Measurements from ENCODE around the gene PREB.

The PREB gene

GRCh38 chr2:27152102-27152795, 17.8 kb upstream of the PREB start:
- no peak for DNase-seq

- DNase-seq, result no peak
Measured at GRCh38 chr2:27150639-27151230, 16.3 kb upstream of the PREB start.

- DNase-seq, result no peak
Measured at GRCh38 chr2:27149570-27150405, 15.4 kb upstream of the PREB start.

GRCh38 chr2:27148801-27149439, 14.5 kb upstream of the PREB start, which contains the start of gene TCF23:
Gene TCF23, plus strand, starts transcription at chr2:27149004. Its CDS starts 130 bp downstream, at chr2:27149134.
- no peak for DNase-seq

GRCh38 chr2:27147935-27148334, 13.5 kb upstream of the PREB start:
- DNase-seq, result no peak

- no peak for DNase-seq
Measured at GRCh38 chr2:27145682-27146081, 11.2 kb upstream of the PREB start.

GRCh38 chr2:27143285-27143684, 8.8 kb upstream of the PREB start:
- DNase-seq, result no peak

- no peak for DNase-seq
Measured at GRCh38 chr2:27139310-27139709, 4.9 kb upstream of the PREB start, which contains the start of gene PRR30. Gene PRR30, minus strand, starts transcription at chr2:27139410. Its CDS starts 1,081 bp downstream, at chr2:27138329.

GRCh38 chr2:27138111-27138510, 3.7 kb upstream of the PREB start:
- DNase-seq, result no peak

GRCh38 chr2:27137322-27137935, 3.0 kb upstream of the PREB start:
- no peak for DNase-seq

GRCh38 chr2:27136751-27137150, 2.3 kb upstream of the PREB start:
- DNase-seq, result no peak

GRCh38 chr2:27135478-27135955, 1.1 kb upstream of the PREB start:
- DNase-seq, result no peak

- no peak for DNase-seq
Measured at GRCh38 chr2:27134781-27135477, 493 bp upstream of the PREB start.

- no peak for DNase-seq
Measured at GRCh38 chr2:27133195-27133875, 1.1 kb downstream of the PREB start.

GRCh38 chr2:27131429-27131828, 3.0 kb downstream of the PREB start:
- no peak for DNase-seq

- DNase-seq, result no peak
Measured at GRCh38 chr2:27130396-27130795, 4.0 kb downstream of the PREB start.

- no peak for DNase-seq
Measured at GRCh38 chr2:27128668-27129571, 5.5 kb downstream of the PREB start.

GRCh38 chr2:27127883-27128667, 6.4 kb downstream of the PREB start:
- no peak for DNase-seq

GRCh38 chr2:27126252-27126710, 8.2 kb downstream of the PREB start:
- DNase-seq, result no peak
